ENCODE data around the gene MRPL2. TPM values are rescaled to one million over a fixed set of nuclear protein-coding genes. Genes with fewer than 3 reads are reported as not detected.
A peak's percentile ranks its signal among the peaks of the same experiment; 100 is the strongest.

MRPL2 gene
- total RNA-seq, 1 experiment from 2014 or later, result 123 TPM

GRCh38 chr6:43077333-43077809 lies 18.1 kb upstream of the MRPL2 start:
- Mint-ChIP-seq H3K27me3 (ENCODE audit: insufficient read depth, unreplicated experiment) (no peaks in the 10 kb centered on the region), H3K9me3 (ENCODE audit: unreplicated experiment) (no peaks in the 10 kb centered on the region), H3K27ac (ENCODE audit: unreplicated experiment) (peak overlapping the region; percentile 16), H3K4me3 (ENCODE audit: unreplicated experiment) (peak overlapping the region; percentile 78), H3K4me1 (ENCODE audit: low read depth, unreplicated experiment) (peaks cover 10% of the 10 kb centered on the region), H3K36me3 (ENCODE audit: insufficient read depth, unreplicated experiment) (peaks cover 20% of the 10 kb centered on the region)
- intact Hi-C loops (cut with micrococcal nuclease; ENCODE audit: unreplicated experiment), result loop anchor here (2.0 kb wide), 1 partner anchor 13 kb away; no protein-coding TSS in a partner anchor
- H3K9me3 ChIP-seq, result no peaks in the 10 kb centered on the region
- CTCF ChIA-PET, result interaction anchor here (1.1 kb wide), 1 partner anchor 53 kb away, joined by 3 read pairs; no protein-coding TSS in a partner anchor
- no peak for TF ChIP-seq CTCF (IDR thresholded peaks at IDR 0.05; ENCODE audit: insufficient read depth in 1 of 2, low read depth in 1 of 2, low read length in 1 of 2, severe bottlenecking in 1 of 2, unreplicated experiment in 1 of 2)
- no peaks in the 10 kb centered on the region for H3K27me3 ChIP-seq (replicated peaks; ENCODE audit: control insufficient read depth, insufficient read depth, low read length)
- peaks cover 21% of the 10 kb centered on the region; the same call in 1 of the 2 replicates for H3K4me1 ChIP-seq
- H3K36me3 ChIP-seq (ENCODE audit: control insufficient read depth, insufficient read depth, low read length), result peaks cover 2% of the 10 kb centered on the region; the same call in 1 of the 2 replicates
- POLR2A ChIA-PET, result no interaction called here
- peak overlapping the region; percentile 95 for H3K4me3 ChIP-seq (ENCODE audit: low read depth, low read length)
- no TSS peak for BruUV-seq (replicated peaks)
- DNase-seq, result no peak

GRCh38 chr6:43076464-43077332 lies 17.5 kb upstream of the MRPL2 start:
- Histone ChIP-seq H3K4me1 (peaks cover 21% of the 10 kb centered on the region; the same call in 1 of the 2 replicates), H3K27me3 (replicated peaks; ENCODE audit: control insufficient read depth, insufficient read depth, low read length) (no peaks in the 10 kb centered on the region), H3K36me3 (ENCODE audit: control insufficient read depth, insufficient read depth, low read length) (peaks cover 2% of the 10 kb centered on the region; the same call in 1 of the 2 replicates), H3K9me3 (no peaks in the 10 kb centered on the region), H3K4me3 (ENCODE audit: low read depth, low read length) (peak overlapping the region; percentile 95)
- no peak for TF ChIP-seq CTCF (IDR thresholded peaks at IDR 0.05; ENCODE audit: insufficient read depth in 1 of 2, low read depth in 1 of 2, low read length in 1 of 2, severe bottlenecking in 1 of 2, unreplicated experiment in 1 of 2)
- Mint-ChIP-seq H3K27ac (ENCODE audit: unreplicated experiment) (peak overlapping the region; percentile 16), H3K9me3 (ENCODE audit: unreplicated experiment) (no peaks in the 10 kb centered on the region), H3K4me3 (ENCODE audit: unreplicated experiment) (peak overlapping the region; percentile 78), H3K4me1 (ENCODE audit: low read depth, unreplicated experiment) (peaks cover 10% of the 10 kb centered on the region), H3K36me3 (ENCODE audit: insufficient read depth, unreplicated experiment) (peaks cover 20% of the 10 kb centered on the region), H3K27me3 (ENCODE audit: insufficient read depth, unreplicated experiment) (no peaks in the 10 kb centered on the region)
- POLR2A ChIA-PET, result interaction anchor here (0.6 to 1.6 kb wide), 8 partner anchors 13 to 245 kb away, joined by 3 to 17 read pairs (median 6); partner anchors contain the start of genes CUL9, KLC4, MRPL2 and PPP2R5D
- intact Hi-C loops (cut with micrococcal nuclease; ENCODE audit: unreplicated experiment), result loop anchor here (2.0 kb wide), 1 partner anchor 14 kb away; no protein-coding TSS in a partner anchor
- BruUV-seq (replicated peaks), result no TSS peak
- CTCF ChIA-PET, result interaction anchor here (0.6 to 1.2 kb wide), 3 partner anchors 21 to 67 kb away, joined by 3 to 8 read pairs (median 3); no protein-coding TSS in a partner anchor
- peak in 1 of 2 experiments; percentile 37 for DNase-seq

All from Caco-2 (cell line).